T-cell (primary cell): ENCODE measurements around the gene PLIN3. TPM values are rescaled to one million over a fixed set of nuclear protein-coding genes. Genes with fewer than 3 reads are reported as not detected.
"Not testable (repeated sequence)": the region's sequence is repeated elsewhere in the genome, so short reads cannot be mapped to it uniquely, and the experiment has no call there.

Experiments
- ATAC-seq, 4 experiments: fragments of 200-7000 bp in 3 of 4; fragments of 150-1000 bp in 1 of 4; cut with Tn5 transposase; replicated peaks in 1 of 4; 1 replicate in 3 of 4; 2 replicates in 1 of 4; pipeline ENCODE4 v1.10.0; 2021; ENCODE audit warnings: moderate library complexity in 3 of 4, mild to moderate bottlenecking in 2 of 4, moderate number of reproducible peaks in 1 of 4
- CTCF ChIA-PET, 2 donors: fragments of 300-600 bp; sonication (Branson Sonifier 250); formaldehyde crosslinking; loops; one replicate each; lab custom pipeline; 2022; ENCODE audit warnings: antibody characterized with exemption in 2 of 2; lab: Charles Lee
- POLR2A ChIA-PET, 2 donors: fragments of 300-600 bp; sonication (Branson Sonifier 250); formaldehyde crosslinking; loops; one replicate each; lab custom pipeline; 2022; ENCODE audit warnings: antibody characterized with exemption in 2 of 2; lab: Charles Lee
- DNase-seq, 35 experiments: peaks; one replicate each; pipeline versions ENCODE4 v3.0.0 to v3.0.0-alpha.2; 2013 to 2023
- H3K27ac ChIP-seq: one replicate; pipeline ENCODE4 v1.5.1; 2013; ENCODE audit warnings: low read length
- H3K27me3 ChIP-seq, 2 experiments: replicated peaks in 1 of 2; 1 replicate in 1 of 2; 2 replicates in 1 of 2; pipeline versions ENCODE4 v1.6.1 to v1.7.0; 2013; ENCODE audit warnings: low read length in 1 of 2, mixed read lengths in 1 of 2; ENCODE audit not compliant: control insufficient read depth in 2 of 2, insufficient read depth in 2 of 2; ENCODE audit errors: extremely low read depth in 1 of 2
- H3K36me3 ChIP-seq, 2 donors: 1 replicate in 1 of 2; 2 replicates in 1 of 2; pipeline versions ENCODE4 v1.6.1 to v1.7.0; 2013; ENCODE audit warnings: low read length in 1 of 2; ENCODE audit not compliant: control insufficient read depth in 2 of 2, insufficient read depth in 1 of 2; ENCODE audit errors: extremely low read depth in 1 of 2
- H3K4me1 ChIP-seq, 2 experiments: 1 replicate in 1 of 2; 2 replicates in 1 of 2; pipeline versions ENCODE4 v1.6.1 to v1.7.0; 2013; ENCODE audit warnings: low read length in 2 of 2, mixed read lengths in 1 of 2; ENCODE audit not compliant: insufficient read depth in 2 of 2, control insufficient read depth in 1 of 2; ENCODE audit errors: extremely low read depth in 1 of 2
- H3K4me3 ChIP-seq, 2 donors: 1 replicate in 1 of 2; 2 replicates in 1 of 2; pipeline versions ENCODE4 v1.5.1 to v1.7.0; 2013; ENCODE audit warnings: mild to moderate bottlenecking in 2 of 2, low read length in 1 of 2, moderate library complexity in 1 of 2; ENCODE audit not compliant: control insufficient read depth in 1 of 2; ENCODE audit errors: extremely low read depth in 1 of 2
- H3K9me3 ChIP-seq: 2 replicates; pipeline ENCODE4 v1.7.0; 2013
- H3K27ac Mint-ChIP-seq, 2 donors: one replicate each; pipeline ENCODE4 v1.8.0; 2020 to 2021; ENCODE audit warnings: mild to moderate bottlenecking in 2 of 2, mixed read lengths in 2 of 2
- H3K27me3 Mint-ChIP-seq, 2 donors: one replicate each; pipeline ENCODE4 v1.8.0; 2021 to 2022; ENCODE audit warnings: mixed read lengths in 2 of 2
- H3K36me3 Mint-ChIP-seq: one replicate; pipeline ENCODE4 v1.8.0; 2021; ENCODE audit warnings: mixed read lengths
- H3K4me1 Mint-ChIP-seq, 3 donors: one replicate each; pipeline ENCODE4 v1.8.0; 2020 to 2022; ENCODE audit warnings: mixed read lengths in 3 of 3, mild to moderate bottlenecking in 1 of 3
- H3K4me3 Mint-ChIP-seq, 3 donors: one replicate each; pipeline ENCODE4 v1.8.0; 2020 to 2022; ENCODE audit warnings: mild to moderate bottlenecking in 3 of 3, mixed read lengths in 3 of 3, moderate library complexity in 3 of 3
- H3K9me3 Mint-ChIP-seq, 3 donors: one replicate each; pipeline ENCODE4 v1.8.0; 2020 to 2022; ENCODE audit warnings: mixed read lengths in 3 of 3
- WGBS: methylation state at CpG from one replicate; pipeline ENCODE4 v1.1.5; 2013; ENCODE audit warnings: missing lambda C conversion rate; ENCODE audit not compliant: insufficient coverage; 5-methylcytosine and 5-hydroxymethylcytosine counted together
- total RNA-seq, 35 experiments: library from RNA in 6 of 35; stranded (reverse) in 6 of 35; fragments of 120-200 nt in 1 of 35; gene quantifications; one replicate each; pipeline versions ENCODE4 v1.2.1 to v1.2.4 and lab custom pipeline; 2013 to 2026

The PLIN3 gene
- total RNA-seq, 5 donors from 2014 or later (not counting 1 experiment from before 2014, with no cell fraction given): 15.3 to 24.1 (median 21.8) TPM

DNA sequence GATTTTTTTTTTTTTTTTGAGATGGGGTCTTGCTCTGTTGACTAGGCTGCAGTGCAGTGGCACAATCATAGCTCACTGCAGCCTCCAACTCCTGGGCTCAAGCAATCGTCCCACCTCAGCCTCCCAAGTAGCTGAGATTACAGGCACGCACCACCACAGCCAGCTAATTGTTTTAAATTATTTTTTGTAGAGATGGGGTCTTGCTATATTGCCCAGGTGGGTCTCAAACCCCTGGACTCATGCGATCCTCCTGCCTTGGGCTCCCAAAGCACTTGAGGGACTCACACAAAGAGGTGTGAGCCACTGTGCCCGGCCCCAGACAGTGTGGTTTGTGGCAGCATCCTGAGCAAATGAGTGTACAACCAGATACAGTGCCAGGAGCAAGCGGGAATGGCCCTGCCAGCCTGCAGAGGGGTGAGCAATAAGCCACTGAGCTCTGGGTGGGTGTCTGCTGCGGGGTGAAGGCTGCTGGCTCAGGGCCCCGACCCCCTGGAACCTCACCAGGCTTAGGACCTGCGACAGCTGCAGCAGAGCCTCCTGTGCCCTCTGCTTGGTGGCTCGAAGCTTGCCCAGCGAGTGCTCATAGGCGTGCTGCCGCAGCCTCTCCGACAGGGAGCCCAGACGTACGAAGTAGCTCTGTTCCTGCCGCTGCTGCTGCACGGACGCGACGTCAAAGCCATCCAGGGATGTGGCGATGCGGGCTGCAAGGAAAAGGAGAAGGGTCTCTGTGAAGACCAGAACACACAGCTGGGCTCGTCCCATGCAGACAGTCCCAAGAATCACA lies 20.1 kb downstream of the PLIN3 start:
- Histone ChIP-seq H3K27ac (no peak overlapping the region), H3K4me1 (peaks cover 0 to 3% of the 10 kb centered on the region in 2 experiments), H3K9me3 (no peaks in the 10 kb centered on the region), H3K36me3 (peaks cover 15 to 17% of the 10 kb centered on the region in 2 donors), H3K4me3 (no peak overlapping the region), H3K27me3 (no peaks in the 10 kb centered on the region)
- no peak for DNase-seq
- no peak for ATAC-seq
- Mint-ChIP-seq H3K9me3 (no peaks in the 10 kb centered on the region), H3K4me1 (peaks cover 0 to 3% (median 0%) of the 10 kb centered on the region in 3 donors), H3K36me3 (peaks cover 8% of the 10 kb centered on the region), H3K27ac (no peak overlapping the region), H3K4me3 (no peak overlapping the region), H3K27me3 (no peaks in the 10 kb centered on the region)
- WGBS: 96% methylated on average over 12 of the region's 23 CpGs
- CTCF ChIA-PET: interaction anchor here in 1 of 2 donors (0.6 kb wide), 1 partner anchor 27 kb away, joined by 4 read pairs; no protein-coding TSS in a partner anchor
- POLR2A ChIA-PET: no interaction called here

DNA sequence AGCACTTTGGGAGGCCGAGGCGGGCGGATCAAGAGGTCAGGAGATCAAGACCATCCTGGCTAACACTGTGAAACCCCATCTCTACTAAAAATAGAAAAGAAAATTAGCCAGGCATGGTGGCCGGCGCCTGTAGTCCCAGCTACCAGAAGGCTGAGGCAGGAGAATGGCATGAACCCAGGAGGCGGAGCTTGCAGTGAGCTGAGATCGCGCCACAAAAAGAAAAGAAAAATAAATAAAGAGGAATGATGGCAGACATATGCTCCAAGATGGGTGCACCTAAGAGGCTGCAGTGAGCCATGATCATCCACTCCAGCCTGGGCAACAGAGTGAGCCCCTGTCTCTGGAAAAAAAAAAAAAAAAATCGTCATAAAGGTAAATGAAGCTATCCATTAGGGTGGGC lies 21.5 kb downstream of the PLIN3 start:
- H3K9me3 Mint-ChIP-seq, H3K27me3 ChIP-seq, H3K27ac ChIP-seq, CTCF ChIA-PET, H3K4me1 ChIP-seq, H3K4me3 Mint-ChIP-seq, H3K27ac Mint-ChIP-seq, H3K9me3 ChIP-seq, DNase-seq, H3K4me3 ChIP-seq, ATAC-seq, H3K36me3 Mint-ChIP-seq, H3K27me3 Mint-ChIP-seq, H3K4me1 Mint-ChIP-seq: not testable (repeated sequence)
- POLR2A ChIA-PET: interaction anchor here in 1 of 2 donors (0.7 kb wide), 1 partner anchor 424 kb away, joined by 6 read pairs; no protein-coding TSS in a partner anchor
- WGBS: 100% methylated on average over 3 of the region's 9 CpGs
- H3K36me3 ChIP-seq: peaks cover 15 to 17% of the 10 kb centered on the region in 2 donors

GRCh38 chr19:4844348-4845179 lies 22.9 kb downstream of the PLIN3 start:
- no peaks in the 10 kb centered on the region for H3K27me3 ChIP-seq
- H3K9me3 ChIP-seq: no peaks in the 10 kb centered on the region
- CTCF ChIA-PET: interaction anchor here in 1 of 2 donors (0.9 kb wide), 1 partner anchor 11 kb away, joined by 3 read pairs; no protein-coding TSS in a partner anchor
- 93% methylated on average over 4 of the region's 10 CpGs for WGBS
- H3K27me3 Mint-ChIP-seq: no peaks in the 10 kb centered on the region
- H3K27ac ChIP-seq: no peak overlapping the region
- DNase-seq (no peak), ATAC-seq (no peak)
- H3K4me3 ChIP-seq: no peak overlapping the region
- H3K36me3 ChIP-seq: peaks cover 13 to 15% of the 10 kb centered on the region in 2 donors
- H3K4me1 ChIP-seq: peaks cover 0 to 12% of the 10 kb centered on the region in 2 experiments
- no peak overlapping the region for H3K4me3 Mint-ChIP-seq
- H3K36me3 Mint-ChIP-seq: peaks cover 10% of the 10 kb centered on the region
- POLR2A ChIA-PET: no interaction called here
- no peak overlapping the region for H3K27ac Mint-ChIP-seq
- peaks cover 0 to 13% (median 7%) of the 10 kb centered on the region in 3 donors for H3K4me1 Mint-ChIP-seq
- H3K9me3 Mint-ChIP-seq: no peaks in the 10 kb centered on the region

GRCh38 chr19:4843647-4843965 lies 23.9 kb downstream of the PLIN3 start:
- H3K27ac Mint-ChIP-seq: no peak overlapping the region
- 97% methylated on average over 4 of the region's 6 CpGs for WGBS
- H3K9me3 Mint-ChIP-seq: no peaks in the 10 kb centered on the region
- peaks cover 0 to 12% of the 10 kb centered on the region in 2 experiments for H3K4me1 ChIP-seq
- DNase-seq: no peak
- no peak overlapping the region for H3K4me3 ChIP-seq
- no peaks in the 10 kb centered on the region for H3K27me3 Mint-ChIP-seq
- peaks cover 0 to 13% (median 7%) of the 10 kb centered on the region in 3 donors for H3K4me1 Mint-ChIP-seq
- no peaks in the 10 kb centered on the region for H3K27me3 ChIP-seq
- POLR2A ChIA-PET: no interaction called here
- peaks cover 13 to 15% of the 10 kb centered on the region in 2 donors for H3K36me3 ChIP-seq
- CTCF ChIA-PET: no interaction called here
- H3K36me3 Mint-ChIP-seq: peaks cover 15% of the 10 kb centered on the region
- H3K9me3 ChIP-seq: no peaks in the 10 kb centered on the region
- no peak overlapping the region for H3K4me3 Mint-ChIP-seq
- no peak overlapping the region for H3K27ac ChIP-seq
- no peak for ATAC-seq

DNA sequence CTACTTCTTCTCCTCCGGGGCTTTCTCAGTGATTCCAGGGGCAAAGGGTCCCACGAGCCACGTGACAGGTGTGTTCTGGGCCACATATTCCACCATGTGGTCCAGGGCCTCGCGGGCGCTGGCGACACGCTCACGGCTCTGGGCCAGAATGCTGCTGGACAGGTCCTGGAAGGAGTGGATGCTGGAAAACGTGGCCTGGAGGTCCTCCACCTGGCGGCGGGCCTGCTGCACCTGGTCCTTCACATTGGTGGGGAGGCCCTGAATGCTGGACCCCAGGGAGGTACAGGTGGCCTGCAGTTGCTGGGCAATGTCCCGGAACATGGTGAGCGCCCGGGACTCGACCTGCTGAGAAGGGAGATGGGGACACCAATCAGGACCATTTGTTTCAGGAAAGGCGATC lies 28.3 kb downstream of the PLIN3 start:
- Histone ChIP-seq H3K27me3 (no peaks in the 10 kb centered on the region), H3K9me3 (no peaks in the 10 kb centered on the region), H3K4me3 (no peak overlapping the region), H3K4me1 (peaks cover 0 to 12% of the 10 kb centered on the region in 2 experiments), H3K27ac (no peak overlapping the region), H3K36me3 (peaks cover 2 to 4% of the 10 kb centered on the region in 2 donors)
- POLR2A ChIA-PET: no interaction called here
- CTCF ChIA-PET: no interaction called here
- Mint-ChIP-seq H3K27ac (peak overlapping the region in 1 of 2 donors; percentile 63), H3K4me3 (no peak overlapping the region), H3K4me1 (peaks cover 0 to 13% (median 7%) of the 10 kb centered on the region in 3 donors), H3K36me3 (peaks cover 14% of the 10 kb centered on the region), H3K27me3 (no peaks in the 10 kb centered on the region), H3K9me3 (no peaks in the 10 kb centered on the region)
- ATAC-seq: no peak
- WGBS: 95% methylated on average over 8 of the region's 17 CpGs
- DNase-seq: no peak

DNA sequence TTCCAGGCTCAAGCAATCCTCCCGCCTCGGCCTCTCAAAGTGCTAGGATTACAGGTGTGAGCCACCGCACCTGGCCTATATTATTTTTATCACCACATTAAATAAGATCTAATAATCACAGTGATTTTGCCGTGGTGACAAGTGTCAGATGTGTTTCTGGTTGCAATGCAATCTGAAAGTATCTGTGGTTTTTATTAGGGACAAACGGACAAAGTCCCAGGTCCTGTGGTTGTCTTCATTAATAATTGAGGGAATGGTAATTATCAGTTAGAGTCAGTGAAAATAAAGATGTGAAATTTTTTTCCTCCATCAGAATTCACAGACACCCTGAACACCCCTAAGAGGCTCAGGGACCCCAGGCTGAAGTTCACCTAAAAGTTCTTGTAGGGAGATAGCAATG lies 34.7 kb downstream of the PLIN3 start:
- no peaks in the 10 kb centered on the region for H3K27me3 Mint-ChIP-seq

More for the DNA sequence above, 34.7 kb downstream of the PLIN3 start:
- Mint-ChIP-seq H3K4me3 (peak overlapping the region; percentile 70 to 95 (median 87)), H3K36me3 (no peaks in the 10 kb centered on the region), H3K9me3 (no peaks in the 10 kb centered on the region), H3K27ac (peak overlapping the region; percentile 65 to 66), H3K4me1 (peaks cover 24 to 27% (median 26%) of the 10 kb centered on the region in 3 donors)
- ATAC-seq (no peak), DNase-seq (no peak)
- H3K27ac ChIP-seq: no peak overlapping the region
- no peaks in the 10 kb centered on the region for H3K36me3 ChIP-seq
- WGBS: no CpG with 5 or more reads among the region's 5 CpGs
- no peak overlapping the region for H3K4me3 ChIP-seq
- ChIA-PET CTCF (interaction anchor here in 1 of 2 donors (0.6 kb wide), 1 partner anchor 39 kb away, joined by 3 read pairs; no protein-coding TSS in a partner anchor), POLR2A (no interaction called here)
- no peaks in the 10 kb centered on the region for H3K9me3 ChIP-seq
- H3K27me3 ChIP-seq: no peaks in the 10 kb centered on the region
- H3K4me1 ChIP-seq: peaks cover 6 to 30% of the 10 kb centered on the region in 2 experiments
